ENCODE data around the gene OR10A6. TPM values are rescaled to one million over a fixed set of nuclear protein-coding genes. Genes with fewer than 3 reads are reported as not detected.

OR10A6 gene
- total and polyA plus RNA-seq, 2 experiments from 2014 or later: 0.23 TPM; not detected in 1

GRCh38 chr11:7889985-7890384, 41.1 kb downstream of the OR10A6 start:
- Mint-ChIP-seq H3K27ac (no peak overlapping the region), H3K4me1 (peaks cover 6% of the 10 kb centered on the region), H3K27me3 (ENCODE audit: insufficient read depth, low read depth, poor library complexity) (no peaks in the 10 kb centered on the region), H3K36me3 (ENCODE audit: low read depth) (no peaks in the 10 kb centered on the region), H3K4me3 (no peak overlapping the region), H3K9me3 (no peaks in the 10 kb centered on the region)
- Histone ChIP-seq H3K4me3 (no peak overlapping the region), H3K9me2 (ENCODE audit: insufficient read depth) (no peaks in the 10 kb centered on the region), H3K27me3 (ENCODE audit: insufficient read depth) (no peaks in the 10 kb centered on the region), H3K4me2 (no peak overlapping the region), H3F3A (replicated peaks; ENCODE audit: low read depth) (no peaks in the 10 kb centered on the region), H4K20me1 (replicated peaks; ENCODE audit: insufficient read depth) (no peaks in the 10 kb centered on the region), H3K4me1 (ENCODE audit: insufficient read depth) (peaks cover 10% of the 10 kb centered on the region; the same call in 1 of the 2 replicates), H3K79me2 (replicated peaks; ENCODE audit: insufficient read depth) (no peaks in the 10 kb centered on the region), H3K27ac (ENCODE audit: low read depth) (no peak overlapping the region), H2AFZ (no peak overlapping the region), H3K36me3 (ENCODE audit: insufficient read depth) (no peaks in the 10 kb centered on the region)
- no peak for DNase-seq (ENCODE audit: low spot score)
- TF ChIP-seq EZH2phosphoT487 (IDR thresholded peaks at IDR 0.05; ENCODE audit: unreplicated experiment) (no peak), EZH2 (IDR thresholded peaks at IDR 0.05; ENCODE audit: low read depth, unreplicated experiment) (no peak), ETS1 (IDR thresholded peaks at IDR 0.05) (no peak), ZNF331 (CRISPR knock-in tag; IDR thresholded peaks at IDR 0.05; ENCODE audit: low read depth) (no peak), REST (IDR thresholded peaks at IDR 0.05; ENCODE audit: unreplicated experiment) (no peak), NANOG (IDR thresholded peaks at IDR 0.05; ENCODE audit: borderline replicate concordance) (no peak), STAT1 (IDR thresholded peaks at IDR 0.05; ENCODE audit: unreplicated experiment) (no peak), JUNB (IDR thresholded peaks at IDR 0.05; ENCODE audit: unreplicated experiment) (no peak), ZNF462 (CRISPR knock-in tag; IDR thresholded peaks at IDR 0.05) (no peak), CTCF (conservative IDR thresholded peaks at IDR 0.05; ENCODE audit: low read depth in 2 of 2) (no peak), CREB1 (CRISPR knock-in tag; IDR thresholded peaks at IDR 0.05; ENCODE audit: low read depth) (no peak), POLR2AphosphoS5 (IDR thresholded peaks at IDR 0.05; ENCODE audit: low read depth) (no peak), ZNF114 (CRISPR knock-in tag; IDR thresholded peaks at IDR 0.05) (no peak)
- no peak for ATAC-seq
